Spleen (tissue), 7 donors: Measurements from ENCODE around the gene PRELID3B.

Experiments used
- CTCF ChIP-seq, 11 experiments: fragments of 200-600 bp in 7 of 11; fragments of 450-650 bp in 4 of 11; sonication (generic) in 4 of 11; IDR thresholded peaks in 8 of 11; conservative IDR thresholded peaks in 3 of 11; 1 replicate in 7 of 11; 2 replicates in 4 of 11; pipeline versions ENCODE4 v1.4.0 to v1.8.0; 2016 to 2021; ENCODE audit warnings: antibody characterized with exemption in 11 of 11, inconsistent platforms in 4 of 11, mild to moderate bottlenecking in 1 of 11
- POLR2A ChIP-seq, 3 donors: fragments of 450-650 bp; IDR thresholded peaks; one replicate each; pipeline ENCODE4 v1.5.1; 2017; ENCODE audit warnings: antibody characterized with exemption in 3 of 3, mild to moderate bottlenecking in 1 of 3
- POLR2AphosphoS5 ChIP-seq, 3 donors: sonication (generic); formaldehyde crosslinking; IDR thresholded peaks; one replicate each; pipeline ENCODE4 v1.5.1; 2017; ENCODE audit warnings: antibody characterized with exemption in 3 of 3
- donor health status: DM: no; HTN: no; CAD: no; lungs with moderate emphysema.
- donor health status: DM: no; HTN: no; CAD: no.
- donor health status: DM: no; HTN: no; CAD: no.

GRCh38 chr20:59008715-59009336 lies 33.8 kb downstream of the PRELID3B start:
- TF ChIP-seq CTCF (IDR thresholded peaks at IDR 0.05 in 8 of 11, conservative IDR thresholded peaks at IDR 0.05 in 3 of 11): no peak
- TF ChIP-seq POLR2AphosphoS5 (IDR thresholded peaks at IDR 0.05): no peak
- no peak for TF ChIP-seq POLR2A (IDR thresholded peaks at IDR 0.05)
